GM12891 (cell line): ENCODE measurements around the gene TLN1.

Source experiments
- PAX5 ChIP-seq: IDR thresholded peaks from 2 replicates; pipeline ENCODE4 v1.6.1; 2011; ENCODE audit warnings: low read length, moderate library complexity, mild to moderate bottlenecking; ENCODE audit not compliant: insufficient read depth, severe bottlenecking
- POLR2A ChIP-seq: IDR thresholded peaks from 2 replicates; pipeline ENCODE4 v1.6.1; 2011; ENCODE audit warnings: low read depth, low read length, control low read depth
- POLR2AphosphoS5 ChIP-seq: IDR thresholded peaks from 2 replicates; pipeline ENCODE4 v1.6.1; 2011; ENCODE audit warnings: low read depth, low read length, control low read depth
- POU2F2 ChIP-seq: IDR thresholded peaks from 2 replicates; pipeline ENCODE4 v1.6.1; 2011; ENCODE audit warnings: low read depth, mild to moderate bottlenecking, control low read depth, low read length, moderate library complexity
- SPI1 ChIP-seq: IDR thresholded peaks from 2 replicates; pipeline ENCODE4 v1.6.1; 2011; ENCODE audit warnings: low read depth, low read length, control low read depth
- TAF1 ChIP-seq: IDR thresholded peaks from 2 replicates; pipeline ENCODE4 v1.6.1; 2011; ENCODE audit warnings: low read depth, low read length, control low read depth

GRCh38 chr9:35727676-35728040 is 4.3 kb downstream of the TLN1 start:
- TF ChIP-seq POLR2AphosphoS5 (no peak), POLR2A (no peak), SPI1 (no peak), TAF1 (no peak), PAX5 (no peak), POU2F2 (no peak)
